ENCODE data around the gene TMTC1. TPM values are rescaled to one million over a fixed set of nuclear protein-coding genes. Genes with fewer than 3 reads are reported as not detected.

TMTC1 gene
- total and polyA plus RNA-seq, 10 donors, result 3.4 to 210 (median 137) TPM

- Histone ChIP-seq H3K27me3 (replicated peaks in 1 of 7) (no peaks in the 10 kb centered on the region), H3K4me1 (peaks cover 0 to 9% (median 2%) of the 10 kb centered on the region in 6 donors), H3K36me3 (peaks cover 0 to 42% (median 2%) of the 10 kb centered on the region in 6 donors), H3K9me3 (no peaks in the 10 kb centered on the region), H3K4me3 (no peak overlapping the region), H3K27ac (no peak overlapping the region)
- DNase-seq, result no peak
- TF ChIP-seq POLR2A (IDR thresholded peaks at IDR 0.05), result no peak
- TF ChIP-seq POLR2AphosphoS5 (IDR thresholded peaks at IDR 0.05), result no peak
- TF ChIP-seq CTCF (IDR thresholded peaks at IDR 0.05 in 8 of 11, conservative IDR thresholded peaks at IDR 0.05 in 3 of 11), result peak in 10 of 11 experiments; percentile 12 to 63 (median 44)
- intact Hi-C loops (cut with DNase I; ENCODE audit: low total_unique reads), result loop anchor here (10.0 kb wide), 1 partner anchor 265 kb away; the partner anchor contains the start of gene TMTC1
These were observed 264.1 kb downstream of the TMTC1 start for GRCh38 chr12:29519585-29520182.

GRCh38 chr12:29518407-29518806, 265.3 kb downstream of the TMTC1 start:
- no peak overlapping the region for H3K4me3 ChIP-seq
- no peak for DNase-seq
- TF ChIP-seq POLR2AphosphoS5 (IDR thresholded peaks at IDR 0.05), result no peak
- no peak for TF ChIP-seq POLR2A (IDR thresholded peaks at IDR 0.05)
- TF ChIP-seq CTCF (IDR thresholded peaks at IDR 0.05 in 8 of 11, conservative IDR thresholded peaks at IDR 0.05 in 3 of 11), result no peak
- WGBS, 5 donors, result 60 to 88% (median 66%) methylated on average over 2 of the region's 2 CpGs
- peaks cover 0 to 9% (median 2%) of the 10 kb centered on the region in 6 donors for H3K4me1 ChIP-seq
- intact Hi-C loops (cut with DNase I; ENCODE audit: low total_unique reads), result no loop called here
- no peaks in the 10 kb centered on the region for H3K27me3 ChIP-seq (replicated peaks in 1 of 7)
- H3K9me3 ChIP-seq, result no peaks in the 10 kb centered on the region
- H3K36me3 ChIP-seq, result peaks cover 0 to 55% (median 10%) of the 10 kb centered on the region in 6 donors
- no peak overlapping the region for H3K27ac ChIP-seq

- TF ChIP-seq POLR2AphosphoS5 (IDR thresholded peaks at IDR 0.05) (no peak), CTCF (IDR thresholded peaks at IDR 0.05 in 8 of 11, conservative IDR thresholded peaks at IDR 0.05 in 3 of 11) (no peak), POLR2A (IDR thresholded peaks at IDR 0.05) (no peak)
- Histone ChIP-seq H3K27ac (no peak overlapping the region), H3K36me3 (peaks cover 0 to 57% (median 13%) of the 10 kb centered on the region in 6 donors), H3K4me1 (peaks cover 0 to 9% (median 2%) of the 10 kb centered on the region in 6 donors), H3K9me3 (no peaks in the 10 kb centered on the region), H3K4me3 (no peak overlapping the region), H3K27me3 (replicated peaks in 1 of 7) (no peaks in the 10 kb centered on the region)
- no peak for DNase-seq
- 75 to 91% (median 86%) methylated on average over 7 of the region's 7 CpGs for WGBS, 5 donors
- intact Hi-C loops (cut with DNase I; ENCODE audit: low total_unique reads), result no loop called here
These were observed 266.5 kb downstream of the TMTC1 start for GRCh38 chr12:29517264-29517663.

GRCh38 chr12:29516431-29516875, 267.3 kb downstream of the TMTC1 start:
- H3K4me1 ChIP-seq, result peaks cover 0 to 9% (median 2%) of the 10 kb centered on the region in 6 donors
- WGBS, 5 donors, result 66 to 84% (median 81%) methylated on average over 2 of the region's 2 CpGs
- TF ChIP-seq POLR2A (IDR thresholded peaks at IDR 0.05) (no peak), POLR2AphosphoS5 (IDR thresholded peaks at IDR 0.05) (no peak), CTCF (IDR thresholded peaks at IDR 0.05 in 8 of 11, conservative IDR thresholded peaks at IDR 0.05 in 3 of 11) (no peak)
- no peak overlapping the region for H3K4me3 ChIP-seq
- H3K27me3 ChIP-seq (replicated peaks in 1 of 7), result no peaks in the 10 kb centered on the region
- H3K27ac ChIP-seq, result no peak overlapping the region
- no peaks in the 10 kb centered on the region for H3K9me3 ChIP-seq
- H3K36me3 ChIP-seq, result peaks cover 0 to 57% (median 13%) of the 10 kb centered on the region in 6 donors
- intact Hi-C loops (cut with DNase I; ENCODE audit: low total_unique reads), result no loop called here
- DNase-seq, result no peak

Data from spleen (tissue), 11 donors.